ENCODE measurements around the gene GPRIN2.
"Not testable (repeated sequence)": the region's sequence is repeated elsewhere in the genome, so short reads cannot be mapped to it uniquely, and the experiment has no call there.

Gene GPRIN2

GRCh38 chr10:46516660-46517416 is 39.6 kb downstream of the GPRIN2 start:
- no peak for DNase-seq

DNA sequence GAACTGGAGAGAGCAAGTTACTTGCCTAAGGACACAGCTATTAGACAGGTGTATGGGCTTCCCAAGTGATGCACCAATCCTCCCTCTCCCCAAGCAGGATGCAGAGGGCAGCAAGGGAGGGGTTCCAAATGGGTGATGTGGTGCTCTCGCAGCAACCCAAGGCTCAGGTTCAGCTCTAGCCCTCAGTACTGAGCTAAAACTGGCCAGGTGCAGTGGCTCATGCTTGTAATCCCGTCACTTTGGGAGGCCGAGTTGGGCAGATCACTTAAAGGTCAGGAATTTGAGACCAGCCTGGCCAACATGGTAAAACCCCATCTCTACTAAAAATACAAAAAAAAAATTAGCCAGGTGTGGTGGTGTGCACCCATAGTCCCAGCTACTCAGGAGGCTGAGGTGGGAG is 40.7 kb downstream of the GPRIN2 start:
- DNase-seq, result no peak

DNA sequence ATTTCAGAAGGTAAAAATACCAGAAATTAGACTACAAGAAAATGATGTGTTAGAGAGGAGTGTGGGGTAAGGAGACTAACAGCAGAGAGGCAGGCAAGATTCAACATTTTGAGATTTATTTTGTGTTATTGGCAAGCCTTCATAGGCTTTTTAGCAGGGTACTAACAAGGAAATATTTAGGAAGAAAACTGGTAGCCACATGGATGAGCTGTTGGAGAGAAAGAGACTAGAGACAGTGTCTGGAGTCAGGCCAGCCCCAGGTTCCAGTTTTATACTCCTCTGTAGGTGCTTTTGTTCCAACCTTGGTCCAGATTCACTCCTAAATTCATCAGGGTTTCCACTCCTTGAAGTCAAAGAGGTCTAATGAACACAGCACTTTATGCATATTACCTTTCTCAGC is 41.1 kb downstream of the GPRIN2 start:
- no peak for DNase-seq

GRCh38 chr10:46514899-46515298 is 41.6 kb downstream of the GPRIN2 start:
- no peak for DNase-seq

GRCh38 chr10:46514431-46514861 is 42.0 kb downstream of the GPRIN2 start:
- no peak for DNase-seq

GRCh38 chr10:46513333-46513732 is 43.1 kb downstream of the GPRIN2 start:
- not testable (repeated sequence) for DNase-seq

DNA sequence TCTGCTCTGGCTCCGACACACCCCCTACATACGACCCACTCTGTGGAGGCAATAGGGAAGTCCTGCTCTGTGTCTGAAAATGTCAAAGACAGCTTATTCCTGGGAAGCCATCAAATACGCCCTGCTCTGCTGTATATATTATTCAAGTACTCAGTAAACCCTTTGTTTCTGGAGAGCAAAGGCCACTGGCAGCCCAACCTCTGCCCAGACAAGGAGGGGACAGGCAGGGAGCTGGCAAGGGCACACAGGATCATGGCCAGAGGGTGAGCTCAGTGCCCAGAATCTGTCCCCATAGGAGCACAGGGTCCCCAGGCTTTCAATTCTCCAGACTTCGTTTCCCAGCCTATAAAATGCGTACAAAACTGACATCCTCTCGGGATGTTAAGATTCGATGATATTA is 43.7 kb downstream of the GPRIN2 start:
- not testable (repeated sequence) for DNase-seq

DNA sequence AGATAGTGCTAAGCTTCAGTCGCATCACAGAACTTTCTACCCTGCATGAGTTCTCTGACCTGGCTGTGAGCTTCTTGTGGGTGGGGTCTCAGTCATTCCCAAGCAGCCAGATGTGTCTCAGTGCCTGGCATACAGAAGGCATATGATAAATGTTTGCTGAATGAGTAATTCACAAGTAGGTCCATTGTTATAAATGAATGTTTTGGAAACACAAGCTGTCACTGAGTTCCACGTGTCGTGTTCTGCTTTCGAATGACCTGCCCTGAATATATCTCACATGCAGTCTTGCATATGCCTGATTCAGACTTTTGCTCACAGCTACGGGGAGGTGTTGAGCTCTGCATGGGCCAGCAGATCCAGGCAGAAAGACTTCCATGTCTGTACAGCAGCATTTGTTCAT is 44.5 kb downstream of the GPRIN2 start:
- not testable (repeated sequence) for DNase-seq
